A549 treated with GW870086 at 1 μM for 4 hours (cell line): ENCODE results near the gene OR5AP2. TPM values are rescaled to one million over a fixed set of nuclear protein-coding genes. Genes with fewer than 3 reads are reported as not detected.

ENCODE experiments used
- total RNA-seq: library from RNA; stranded (reverse); fragments of 200-300 nt; extraction: Qiagen RNA extraction; gene quantifications from 5 replicates; pipeline ENCODE4 v1.2.3, GENCODE V29; 2022; ENCODE audit warnings: low read depth

Gene OR5AP2
- total RNA-seq: not detected in 5 replicates

DNA sequence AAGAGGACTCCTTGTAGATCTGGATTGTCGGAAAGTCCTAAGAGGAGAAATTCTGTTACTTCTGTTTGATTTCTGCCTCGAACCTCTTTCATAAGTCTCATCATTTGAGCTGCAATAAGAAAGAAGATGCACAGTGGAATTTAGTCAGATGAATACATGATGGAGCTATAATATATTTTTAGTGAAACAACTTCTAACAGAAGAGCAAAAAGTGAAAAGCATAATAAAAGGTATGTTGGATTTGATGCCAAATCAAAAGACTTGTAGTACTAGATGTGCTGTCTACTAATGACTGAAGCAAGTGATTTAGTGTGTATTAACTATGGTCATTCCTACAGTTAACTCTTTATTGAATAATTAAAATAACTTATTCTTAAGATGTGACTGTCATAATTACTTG lies at the start of gene OR5AP2:
Gene OR5AP2, minus strand, starts transcription at position 101 of the 400 bp plus-strand sequence. Its CDS starts 0 bp downstream, at position 101.

DNA sequence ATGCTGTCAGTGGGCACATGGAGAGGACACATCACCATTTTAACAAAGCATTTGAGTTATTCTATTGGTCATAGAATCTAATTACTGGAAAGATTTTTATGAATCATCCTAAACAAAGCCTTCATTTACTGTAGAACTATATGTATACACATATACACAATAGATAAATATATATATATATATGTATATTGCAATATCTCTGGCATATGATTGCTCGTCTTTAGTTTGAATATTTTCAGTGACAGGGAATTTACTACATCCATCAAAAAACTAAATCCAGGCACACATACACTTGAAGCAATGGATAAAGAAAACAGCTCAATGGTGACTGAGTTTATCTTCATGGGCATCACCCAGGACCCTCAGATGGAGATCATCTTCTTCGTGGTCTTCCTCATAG lies 21.1 kb upstream of the OR5AP2 start, which contains the start of gene OR5AR1:
Gene OR5AR1, plus strand, starts transcription at position 301 of the 400 bp plus-strand sequence. Its CDS starts 0 bp downstream, at position 301.

Other genes with a start within 250 kb of the OR5AP2 start
- not detected in 5 replicates for gene OR5AL1, start 229.7 kb downstream of the OR5AP2 start, total RNA-seq
- gene OR5M3, start 169.1 kb downstream of the OR5AP2 start, total RNA-seq: not detected in 5 replicates
- not detected in 5 replicates for gene OR5M8, start 151.1 kb downstream of the OR5AP2 start, total RNA-seq
- gene OR5M11, start 99.2 kb downstream of the OR5AP2 start, total RNA-seq: not detected in 5 replicates
- gene OR5M10, start 64.7 kb downstream of the OR5AP2 start, total RNA-seq: not detected in 5 replicates
- not detected in 5 replicates for gene OR5M1, start 27.6 kb downstream of the OR5AP2 start, total RNA-seq
- not detected in 5 replicates for gene OR5AR1, start 21.2 kb upstream of the OR5AP2 start, total RNA-seq
- gene OR9G1, start 56.7 kb upstream of the OR5AP2 start, total RNA-seq: not detected in 5 replicates
- not detected in 5 replicates for gene OR9G4, start 106.3 kb upstream of the OR5AP2 start, total RNA-seq